Adrenal gland (tissue), 12 donors: ENCODE data around the gene PKDCC. TPM values are rescaled to one million over a fixed set of nuclear protein-coding genes. Genes with fewer than 3 reads are reported as not detected.

ENCODE experiments used
- DNase-seq, 7 donors: peaks; one replicate each; pipeline ENCODE4 v3.0.0-alpha.2; 2019 to 2020
- H3K27ac ChIP-seq, 5 donors: fragments of 200-600 bp; sonication (generic) in 4 of 5; 1 replicate in 3 of 5; 2 replicates in 2 of 5; pipeline versions ENCODE4 v1.5.1 to v1.8.0; 2016 to 2020; ENCODE audit warnings: mild to moderate bottlenecking in 1 of 5
- H3K27me3 ChIP-seq: fragments of 200-600 bp; 2 replicates; pipeline ENCODE4 v1.8.0; 2021
- H3K36me3 ChIP-seq, 2 donors: fragments of 200-600 bp; replicated peaks in 1 of 2; 1 replicate in 1 of 2; 2 replicates in 1 of 2; pipeline versions ENCODE4 v1.5.1 to v1.8.0; 2018 to 2022
- H3K4me1 ChIP-seq, 2 donors: fragments of 200-600 bp; replicated peaks in 1 of 2; 1 replicate in 1 of 2; 2 replicates in 1 of 2; pipeline versions ENCODE4 v1.5.1 to v1.8.0; 2018 to 2021
- H3K4me3 ChIP-seq, 4 donors: fragments of 200-600 bp; sonication (generic) in 3 of 4; one replicate each; pipeline ENCODE4 v1.5.1; 2016 to 2018
- H3K9me3 ChIP-seq, 3 donors: fragments of 200-600 bp; sonication (generic) in 1 of 3; replicated peaks in 1 of 3; 1 replicate in 2 of 3; 2 replicates in 1 of 3; pipeline versions ENCODE4 v1.5.1 to v1.8.0; 2016 to 2021
- POLR2A ChIP-seq, 2 donors: fragments of 450-650 bp; IDR thresholded peaks; one replicate each; pipeline ENCODE4 v1.6.1; 2017; ENCODE audit warnings: antibody characterized with exemption in 2 of 2, mild to moderate bottlenecking in 2 of 2, moderate library complexity in 1 of 2
- WGBS, 4 donors: extraction: QIAGEN DNeasy Blood & Tissue Kit in 2 of 4; methylation state at CpG; one replicate each; pipeline versions ENCODE4 v1.1.5 to v1.1.7; 2013 to 2017; 5-methylcytosine and 5-hydroxymethylcytosine counted together
- intact Hi-C, 2 donors: fragments of 100-400 bp; cut with DNase I; formaldehyde crosslinking; loops; one replicate each; pipeline versions ENCODE4 v1.14.1 to v1.15.0; 2022 to 2023
- polyA plus RNA-seq, 3 donors: library from polyadenylated mRNA; stranded (reverse); fragments of 200-250 nt in 2 of 3; fragments of 350-450 nt in 1 of 3; fragmentation: Illumina TruSeq in 1 of 3; extraction: RNeasy Lipid Tissue Mini Kit (QIAGEN cat#74804) in 1 of 3; gene quantifications; one replicate each; pipeline ENCODE4 v1.2.3, GENCODE V29; 2013 to 2014
- total RNA-seq, 9 donors: library from RNA; depleted of rRNA in 4 of 9; stranded (reverse); fragments of >200 nt in 4 of 9; fragments of 120-200 nt in 1 of 9; fragmentation: NEBNext Ultra II Directional in 1 of 9; extraction: Animal tissue kit (Norgen Biotek cat#: 25700) in 1 of 9; gene quantifications; one replicate each; pipeline versions ENCODE4 v1.1.0 to v1.2.4, GENCODE V29; 2013 to 2023
- TF ChIP-seq, protein P1 (sequence below), 6 experiments: fragments of 450-650 bp in 4 of 6; fragments of 200-600 bp in 2 of 6; sonication (generic) in 1 of 6; IDR thresholded peaks; 1 replicate in 5 of 6; 2 replicates in 1 of 6; pipeline versions ENCODE4 v1.5.1 to v1.8.0; 2016 to 2021; ENCODE audit warnings: antibody characterized with exemption in 6 of 6, mild to moderate bottlenecking in 2 of 6, moderate library complexity in 1 of 6
- donor health status: healthy with polysubstance abuse.
- donor health status: Bipolar disorder and iron deficiency.
- donor health status: DM: yes; HTN: yes; CAD: no.
- donor health status: DM: no; HTN: no; CAD: no.
- donor health status: DM: no; HTN: no; CAD: no.
- donor health status: DM: yes; HTN: yes; CAD: no.

PKDCC gene
- total and polyA plus RNA-seq, 12 donors: 29.7 to 170 (median 51.5) TPM

DNA sequence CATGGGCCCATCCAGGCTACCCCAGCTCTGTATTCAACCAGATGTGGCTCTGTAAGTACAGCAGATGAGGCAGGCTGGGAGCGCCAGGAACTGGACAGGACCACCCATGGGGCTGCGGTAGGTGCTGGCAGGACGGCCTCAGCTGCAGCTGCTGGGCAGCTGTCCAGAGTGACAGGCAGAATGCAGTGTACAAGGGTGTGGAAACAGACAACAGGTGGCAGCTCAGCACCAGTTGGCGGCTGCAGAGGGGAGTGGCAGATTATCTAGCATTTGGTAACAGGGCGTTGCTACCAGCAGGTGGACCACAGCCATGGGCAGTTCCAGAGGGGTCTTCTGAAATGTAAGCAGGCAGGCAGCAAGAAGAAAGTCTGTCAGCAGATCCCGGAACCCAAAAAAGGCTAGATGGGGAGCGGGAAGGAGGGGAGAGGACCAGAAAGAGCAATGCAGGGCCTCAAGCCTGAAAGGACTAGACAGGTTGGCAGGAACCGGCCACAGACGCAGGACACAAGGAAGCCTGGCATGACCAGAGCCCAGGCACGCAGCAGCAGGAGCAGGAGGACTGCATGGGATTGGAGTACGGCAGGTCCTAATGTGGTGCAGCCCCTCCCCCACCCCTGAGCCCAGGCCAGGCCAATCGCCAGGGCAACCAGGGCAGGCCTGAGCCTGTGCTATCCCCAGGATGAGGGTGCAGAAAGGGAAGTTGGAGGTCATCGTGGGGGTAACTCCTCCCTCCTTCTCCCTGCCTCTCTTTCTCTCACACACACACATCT, 24.7 kb downstream of the PKDCC start:
- intact Hi-C loops: no loop called here
- peak overlapping the region in 2 of 5 donors; percentile 52 to 60 for H3K27ac ChIP-seq
- 66 to 75% (median 71%) methylated on average over 9 to 13 of the region's 13 CpGs for WGBS, 4 donors
- no peaks in the 10 kb centered on the region for H3K36me3 ChIP-seq
- no peak overlapping the region for H3K4me3 ChIP-seq
- H3K9me3 ChIP-seq: no peaks in the 10 kb centered on the region
- TF ChIP-seq, protein P1, sequence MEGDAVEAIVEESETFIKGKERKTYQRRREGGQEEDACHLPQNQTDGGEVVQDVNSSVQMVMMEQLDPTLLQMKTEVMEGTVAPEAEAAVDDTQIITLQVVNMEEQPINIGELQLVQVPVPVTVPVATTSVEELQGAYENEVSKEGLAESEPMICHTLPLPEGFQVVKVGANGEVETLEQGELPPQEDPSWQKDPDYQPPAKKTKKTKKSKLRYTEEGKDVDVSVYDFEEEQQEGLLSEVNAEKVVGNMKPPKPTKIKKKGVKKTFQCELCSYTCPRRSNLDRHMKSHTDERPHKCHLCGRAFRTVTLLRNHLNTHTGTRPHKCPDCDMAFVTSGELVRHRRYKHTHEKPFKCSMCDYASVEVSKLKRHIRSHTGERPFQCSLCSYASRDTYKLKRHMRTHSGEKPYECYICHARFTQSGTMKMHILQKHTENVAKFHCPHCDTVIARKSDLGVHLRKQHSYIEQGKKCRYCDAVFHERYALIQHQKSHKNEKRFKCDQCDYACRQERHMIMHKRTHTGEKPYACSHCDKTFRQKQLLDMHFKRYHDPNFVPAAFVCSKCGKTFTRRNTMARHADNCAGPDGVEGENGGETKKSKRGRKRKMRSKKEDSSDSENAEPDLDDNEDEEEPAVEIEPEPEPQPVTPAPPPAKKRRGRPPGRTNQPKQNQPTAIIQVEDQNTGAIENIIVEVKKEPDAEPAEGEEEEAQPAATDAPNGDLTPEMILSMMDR (IDR thresholded peaks at IDR 0.05): no peak
- TF ChIP-seq POLR2A (IDR thresholded peaks at IDR 0.05): no peak
- H3K27me3 ChIP-seq: no peaks in the 10 kb centered on the region
- DNase-seq: peak in 1 of 7 donors; percentile 26
- H3K4me1 ChIP-seq: peaks cover 0 to 19% of the 10 kb centered on the region in 2 donors

DNA sequence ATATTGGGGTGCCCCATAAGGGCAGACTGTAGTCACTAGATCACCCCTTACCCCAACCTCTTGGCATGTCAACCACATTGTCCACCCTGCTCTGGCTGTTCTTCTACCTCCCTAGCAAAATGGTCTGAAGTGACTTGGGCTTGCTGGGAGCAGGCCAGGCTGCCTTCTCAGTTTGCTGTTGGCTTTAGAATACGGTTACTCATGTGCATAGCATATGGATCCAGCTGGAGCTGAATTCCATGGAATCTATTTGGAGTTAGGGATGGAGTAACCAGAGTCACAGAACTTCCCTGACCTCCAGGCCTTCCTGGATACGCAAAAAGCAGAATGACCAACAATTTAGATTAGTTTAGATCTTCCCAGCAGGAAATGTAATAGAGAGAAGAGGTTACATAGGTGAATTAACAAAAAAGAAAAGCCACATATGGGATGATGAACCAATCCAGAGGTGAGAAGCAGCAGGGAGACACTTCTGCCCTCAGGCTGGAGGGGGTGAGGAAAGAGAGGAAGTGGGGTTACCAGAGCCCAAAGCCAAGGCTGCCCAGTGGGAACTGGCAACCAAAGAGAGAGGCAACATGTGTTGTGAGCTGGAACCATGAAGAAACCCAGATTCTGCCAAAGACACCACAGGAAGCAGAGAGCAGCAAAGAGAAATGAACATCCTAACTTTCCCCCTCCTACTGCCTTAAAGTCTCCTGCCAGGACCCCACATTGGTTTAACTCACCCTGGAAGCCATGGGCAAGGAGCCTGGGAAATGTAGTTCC, 26.1 kb downstream of the PKDCC start:
- intact Hi-C loops: no loop called here
- H3K4me3 ChIP-seq: no peak overlapping the region
- peak overlapping the region in 1 of 5 donors; percentile 60 for H3K27ac ChIP-seq
- no peaks in the 10 kb centered on the region for H3K27me3 ChIP-seq
- no peaks in the 10 kb centered on the region for H3K36me3 ChIP-seq
- peaks cover 0 to 19% of the 10 kb centered on the region in 2 donors for H3K4me1 ChIP-seq
- TF ChIP-seq POLR2A (IDR thresholded peaks at IDR 0.05): no peak
- TF ChIP-seq, protein P1 (IDR thresholded peaks at IDR 0.05): no peak
- peak in 1 of 7 donors; percentile 9 for DNase-seq
- H3K9me3 ChIP-seq: no peaks in the 10 kb centered on the region
- 45 to 90% (median 80%) methylated on average over 2 of the region's 2 CpGs for WGBS, 4 donors

DNA sequence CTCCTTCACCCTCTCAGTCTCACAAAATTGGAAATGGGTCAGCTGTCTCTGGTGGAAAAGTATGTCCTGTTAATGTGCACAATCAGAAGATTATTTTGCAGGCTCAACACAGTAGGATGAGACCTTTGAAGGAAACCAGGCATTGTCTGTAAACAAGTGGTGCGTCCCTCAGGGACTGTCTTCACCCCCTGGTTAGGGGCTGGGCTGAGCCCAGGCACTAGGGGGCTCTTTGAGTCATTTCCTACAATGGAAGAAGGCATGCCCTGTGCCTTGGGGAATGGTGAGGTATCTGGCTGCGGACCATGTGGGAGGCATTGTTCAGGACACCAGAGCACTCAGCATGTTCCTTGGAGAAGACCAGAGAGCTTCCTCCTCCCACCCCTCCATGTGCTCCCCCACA, 26.8 kb downstream of the PKDCC start:
- no peak overlapping the region for H3K27ac ChIP-seq
- no peak overlapping the region for H3K4me3 ChIP-seq
- peaks cover 0 to 19% of the 10 kb centered on the region in 2 donors for H3K4me1 ChIP-seq
- TF ChIP-seq, protein P1 (IDR thresholded peaks at IDR 0.05): no peak
- TF ChIP-seq POLR2A (IDR thresholded peaks at IDR 0.05): no peak
- no peaks in the 10 kb centered on the region for H3K9me3 ChIP-seq
- 81 to 89% (median 86%) methylated on average over 2 of the region's 2 CpGs; no CpG with 5 or more reads in 1 of the 4 donors for WGBS, 4 donors
- intact Hi-C loops: no loop called here
- no peaks in the 10 kb centered on the region for H3K27me3 ChIP-seq
- DNase-seq: peak in 1 of 7 donors; percentile 6
- no peaks in the 10 kb centered on the region for H3K36me3 ChIP-seq
